Stimulated activated CD4-positive, alpha-beta T cell treated with anti-CD3 and anti-CD28 coated beads, Interleukin-4, amount 100 ng/mL, for 4 hours (primary cell): ENCODE results near the gene CDH4.

Experiments
- DNase-seq, 2 experiments: peaks; one replicate each; pipeline ENCODE4 v3.0.0-alpha.2; 2020

Gene CDH4

DNA sequence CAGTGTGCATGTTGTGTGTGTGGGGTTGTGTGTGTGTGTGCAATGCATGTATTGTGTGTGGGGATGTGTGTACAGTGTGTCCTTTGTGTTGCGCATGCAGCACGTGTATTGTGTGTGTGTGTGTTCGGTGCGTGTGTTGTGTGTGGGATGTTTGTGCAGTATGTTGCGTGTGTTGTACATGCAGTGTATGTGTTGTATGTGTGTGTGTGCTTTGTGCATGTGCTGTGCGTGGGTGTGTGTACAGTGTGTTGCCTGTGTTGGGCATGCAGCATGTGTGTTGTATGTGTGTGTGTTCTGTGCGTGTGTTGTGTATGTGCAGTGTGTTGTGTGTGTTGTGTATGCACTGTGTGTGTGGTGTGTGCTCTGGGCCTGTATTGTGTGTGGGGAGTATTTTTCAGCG is 52.7 kb downstream of the CDH4 start:
- no peak for DNase-seq

DNA sequence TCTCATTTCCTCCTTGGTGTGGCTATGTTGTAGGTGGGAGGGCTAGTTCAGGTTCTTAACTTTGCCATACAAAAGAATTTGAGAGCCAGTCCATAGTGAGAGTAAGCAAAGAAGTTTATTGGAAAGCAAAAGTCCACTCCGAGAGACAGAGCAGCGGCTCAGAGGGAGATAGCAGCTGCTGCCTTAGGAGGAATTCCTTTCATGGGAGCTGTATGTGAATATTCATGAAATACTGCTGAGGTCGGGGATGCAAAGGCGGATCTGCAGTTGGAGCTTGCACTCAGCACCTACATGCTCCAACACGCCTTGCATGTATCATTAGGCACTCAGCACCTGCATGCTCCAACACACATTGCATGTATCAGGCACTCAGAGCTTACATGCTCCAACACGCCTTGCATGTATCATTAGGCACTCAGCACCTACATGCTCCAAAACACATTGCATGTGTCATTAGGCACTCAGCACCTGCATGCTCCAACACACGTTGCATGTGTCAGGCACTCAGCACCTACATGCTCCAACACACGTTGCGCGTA is 54.9 kb downstream of the CDH4 start:
- no peak for DNase-seq

DNA sequence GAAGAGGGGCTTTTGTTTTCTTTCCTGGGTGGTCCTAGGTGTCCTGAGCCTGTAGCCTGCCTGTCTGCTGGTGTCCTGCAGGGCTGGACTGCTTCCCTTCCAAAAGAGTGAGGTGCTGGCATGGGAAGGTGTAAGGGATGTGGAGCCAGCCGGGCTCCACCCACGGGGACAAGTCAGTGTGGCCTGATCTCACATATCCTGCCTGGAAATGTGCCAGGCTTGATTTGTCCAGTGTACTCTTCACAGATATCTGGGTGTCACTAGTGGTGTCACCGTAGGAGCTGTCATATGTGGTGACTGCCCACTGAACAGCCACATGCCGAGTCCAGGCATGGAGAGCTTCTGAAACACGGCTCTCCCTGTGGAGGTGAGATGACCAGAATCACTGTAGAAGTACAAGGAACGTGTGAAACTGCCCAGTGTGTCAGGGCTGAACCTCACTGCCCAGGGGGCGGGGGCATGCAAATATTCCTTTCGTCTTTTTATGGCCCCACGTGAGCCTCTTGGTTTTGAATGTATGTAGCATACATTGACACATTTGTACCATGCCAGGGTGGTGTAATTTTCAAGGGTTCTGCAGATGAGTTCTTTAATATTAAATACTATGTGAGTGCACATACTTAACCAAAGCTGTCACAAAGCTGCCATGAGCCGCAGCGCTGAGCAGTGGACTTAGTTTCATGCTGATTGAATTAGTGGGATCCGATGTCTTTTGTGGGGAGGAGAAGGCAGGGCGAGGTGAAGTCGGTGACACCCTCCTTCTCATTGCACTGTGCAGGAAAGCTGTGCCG is 55.8 kb downstream of the CDH4 start:
- no peak for DNase-seq

DNA sequence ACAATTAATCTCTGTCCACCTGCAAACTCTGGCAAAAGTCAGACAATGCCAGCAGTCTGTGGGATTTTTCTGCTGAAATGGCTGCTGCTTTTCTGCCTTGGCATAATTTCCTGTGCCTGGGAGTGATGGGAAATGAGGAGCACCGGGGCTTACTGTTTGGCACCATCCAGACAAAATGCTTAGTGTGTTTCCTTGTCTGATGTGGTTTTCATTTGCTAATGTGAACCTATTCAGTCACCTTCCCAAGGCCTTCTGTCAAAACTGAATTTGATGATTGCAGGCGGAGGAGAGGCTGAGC is 56.4 kb downstream of the CDH4 start:
- no peak for DNase-seq

DNA sequence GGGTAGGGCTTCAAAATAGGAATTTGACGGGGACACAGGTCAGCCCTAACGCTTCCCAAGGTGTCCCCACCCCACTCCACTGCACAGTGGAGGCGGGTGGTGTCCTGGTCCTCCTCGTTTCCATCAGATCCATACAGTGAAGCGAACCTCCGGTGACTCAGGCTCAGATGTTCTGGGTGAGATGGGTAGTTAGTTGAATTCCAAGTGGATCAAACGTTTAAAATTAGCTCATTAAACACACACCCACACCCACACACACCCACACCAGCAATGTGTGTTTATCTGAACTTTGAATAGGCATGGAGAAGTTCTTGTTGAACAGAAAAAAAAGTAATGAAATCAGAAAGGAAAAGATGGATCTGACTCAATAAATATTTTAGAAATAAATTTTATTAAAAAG is 58.9 kb downstream of the CDH4 start:
- no peak for DNase-seq

DNA sequence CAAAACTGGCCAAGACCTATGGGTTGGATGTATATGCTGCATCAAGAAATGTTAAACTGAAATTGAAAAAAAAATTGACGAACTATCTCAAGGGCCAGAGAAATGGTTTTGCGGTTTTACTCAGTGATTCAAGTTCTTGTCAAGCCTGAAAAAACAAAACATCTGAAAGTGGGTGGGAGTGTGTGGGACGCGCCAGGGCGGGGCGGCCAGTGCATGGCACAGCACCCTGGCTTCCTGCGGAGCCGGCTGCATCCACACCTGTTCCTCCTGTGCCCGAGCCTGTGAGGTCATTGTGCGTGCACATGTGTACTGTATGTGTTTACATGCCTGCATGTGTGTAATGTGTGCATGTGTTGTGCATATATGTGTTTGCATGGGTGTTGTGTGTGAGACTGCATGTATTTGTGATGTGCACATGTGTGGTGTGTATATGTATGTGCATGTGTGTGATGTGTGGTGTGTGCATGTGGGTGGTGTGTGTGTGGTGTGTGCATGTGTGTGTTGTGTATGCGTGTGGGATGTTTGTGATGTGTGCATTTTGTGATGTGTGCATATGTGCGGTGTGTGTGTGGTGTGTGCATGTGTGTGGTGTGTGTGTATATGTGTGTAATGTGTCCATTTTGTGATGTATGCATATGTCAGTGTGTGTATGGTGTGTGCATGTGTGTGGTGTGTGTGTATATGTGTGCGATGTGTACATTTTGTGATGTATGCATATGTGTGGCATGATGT is 59.8 kb downstream of the CDH4 start:
- DNase-seq, result no peak

DNA sequence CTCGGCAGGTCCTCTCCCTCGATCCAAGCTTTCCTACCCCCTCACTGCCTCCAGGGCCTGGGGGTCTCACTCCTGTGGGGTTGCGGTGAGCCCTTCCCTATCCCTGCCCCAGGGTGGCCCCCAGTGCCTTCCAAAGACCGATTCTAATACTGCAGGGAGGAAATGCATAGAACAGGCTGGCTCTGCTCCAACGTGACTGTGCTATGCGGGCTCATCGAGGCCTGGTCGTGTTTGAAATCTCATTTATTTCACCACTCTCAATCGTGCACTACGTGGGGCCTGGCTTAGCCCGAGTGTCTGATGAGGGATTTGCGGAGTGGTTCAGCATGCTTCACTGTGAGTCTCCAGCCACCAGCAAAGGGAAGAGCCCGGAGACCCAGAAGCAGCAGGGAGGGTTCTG is 60.9 kb downstream of the CDH4 start:
- DNase-seq, result no peak

DNA sequence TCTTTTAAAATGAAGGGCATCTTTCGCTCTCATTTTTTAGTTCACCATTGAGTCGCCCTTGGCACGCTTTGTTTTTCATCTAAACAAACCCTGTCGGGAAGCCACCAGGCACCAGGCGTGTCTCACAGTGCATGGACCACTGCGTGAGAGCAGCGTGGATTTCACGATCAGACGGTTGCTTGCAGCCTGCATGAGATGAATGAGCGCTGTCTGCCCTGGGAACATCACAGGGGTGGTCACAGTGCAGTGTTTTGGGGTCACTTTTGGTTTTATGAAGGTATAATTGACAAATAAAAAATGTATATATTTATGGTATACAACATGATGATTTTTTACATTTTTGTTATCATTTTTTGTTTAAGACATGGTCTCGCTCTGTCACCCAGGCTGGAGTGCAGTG is 61.3 kb downstream of the CDH4 start:
- DNase-seq, result no peak

DNA sequence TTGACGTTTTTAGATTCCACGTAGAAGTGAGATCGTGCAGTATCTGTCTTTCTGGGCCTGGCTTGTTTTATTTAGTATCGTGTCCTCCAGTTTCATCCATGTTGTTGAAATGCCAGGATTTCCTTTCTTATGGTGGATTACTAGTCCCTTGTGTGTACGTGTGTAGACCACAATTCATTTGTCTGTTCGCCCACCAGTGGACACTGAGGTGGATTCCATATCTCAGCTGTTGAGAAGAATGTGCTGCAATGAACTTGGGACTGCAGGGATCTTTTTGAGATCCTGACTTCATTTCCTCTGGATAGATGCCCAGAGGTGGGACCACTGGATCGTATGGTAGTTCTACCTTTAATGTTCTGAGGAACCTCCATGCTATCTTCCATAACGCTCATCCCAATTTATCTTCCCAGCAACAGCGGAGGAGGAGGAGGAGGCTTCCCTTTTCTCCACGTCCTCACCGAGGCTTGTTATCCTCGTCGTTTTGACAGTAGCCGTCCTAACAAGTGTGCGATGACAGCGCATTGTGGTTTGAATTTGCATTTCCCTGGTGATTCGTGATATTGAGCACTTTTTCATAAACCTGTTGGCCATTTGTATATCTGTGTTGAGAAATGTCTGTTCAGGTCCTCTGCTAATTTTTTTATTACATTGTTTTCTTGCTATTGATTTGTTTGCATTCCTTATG is 62.4 kb downstream of the CDH4 start:
- no peak for DNase-seq

DNA sequence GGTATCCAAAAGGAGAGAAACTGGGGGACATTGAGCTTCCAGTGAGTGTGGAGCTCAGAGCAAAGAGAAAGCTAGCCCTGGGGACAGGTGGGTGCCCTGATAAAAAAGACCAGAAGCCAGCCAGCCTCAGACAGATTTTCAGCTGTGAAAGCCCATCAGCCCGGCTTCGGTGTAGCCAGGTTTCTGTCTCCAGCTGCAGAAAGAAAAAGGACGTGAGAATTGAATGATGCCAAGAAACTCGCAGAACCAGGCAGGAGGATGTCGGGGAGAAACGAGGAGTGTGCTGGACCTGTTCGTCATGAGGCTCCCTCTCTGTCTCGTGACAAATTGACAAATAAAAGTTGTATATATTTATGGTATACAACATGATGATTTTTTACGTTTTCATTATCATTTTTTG is 63.3 kb downstream of the CDH4 start:
- DNase-seq, result no peak

DNA sequence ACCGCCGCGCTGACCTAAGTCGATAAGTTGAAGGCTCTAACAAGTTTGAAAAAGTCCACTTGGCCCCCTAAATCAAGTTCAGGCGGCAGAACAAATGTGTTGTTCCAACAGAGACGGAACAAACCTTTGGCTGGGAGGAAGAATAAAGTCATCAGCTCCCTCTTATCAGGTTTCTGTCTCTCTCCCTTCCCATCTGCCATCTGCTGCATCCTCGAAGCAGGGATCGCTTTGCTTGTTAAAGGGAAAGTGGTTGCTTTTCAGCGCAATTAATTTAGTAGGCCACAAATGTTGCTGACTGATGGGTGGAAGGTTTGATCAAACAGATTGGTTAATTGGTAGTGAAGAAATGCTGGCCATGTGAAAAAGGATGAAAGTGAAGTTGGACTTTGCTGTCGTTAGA is 64.3 kb downstream of the CDH4 start:
- DNase-seq, result no peak

DNA sequence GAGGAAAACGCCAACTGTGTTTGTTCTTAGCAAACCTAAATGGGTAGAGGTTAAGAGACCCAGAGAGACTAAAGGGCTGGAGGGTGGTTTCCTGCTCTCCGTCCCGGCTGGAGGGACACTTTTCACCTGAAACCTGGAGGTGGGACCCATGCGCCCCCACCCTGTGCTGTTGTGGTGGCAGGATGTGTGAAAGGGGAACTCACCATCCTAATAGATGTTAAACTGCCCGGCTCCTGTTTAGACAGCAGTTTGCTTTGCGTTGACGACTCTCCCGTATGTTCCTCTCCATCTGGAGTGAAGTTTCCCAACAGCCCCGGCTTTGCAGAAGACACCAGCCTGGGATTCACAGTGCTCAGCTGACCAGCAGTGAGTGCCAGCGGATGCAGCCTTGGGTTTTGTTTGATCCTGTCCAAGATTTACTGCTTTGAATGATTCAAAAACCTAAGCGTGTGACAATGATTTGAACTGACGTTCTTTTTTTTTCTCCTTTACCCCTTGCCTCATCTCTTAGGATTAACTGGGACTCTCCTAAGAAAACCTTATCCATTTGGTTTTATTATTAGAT is 66.0 kb downstream of the CDH4 start:
- no peak for DNase-seq

DNA sequence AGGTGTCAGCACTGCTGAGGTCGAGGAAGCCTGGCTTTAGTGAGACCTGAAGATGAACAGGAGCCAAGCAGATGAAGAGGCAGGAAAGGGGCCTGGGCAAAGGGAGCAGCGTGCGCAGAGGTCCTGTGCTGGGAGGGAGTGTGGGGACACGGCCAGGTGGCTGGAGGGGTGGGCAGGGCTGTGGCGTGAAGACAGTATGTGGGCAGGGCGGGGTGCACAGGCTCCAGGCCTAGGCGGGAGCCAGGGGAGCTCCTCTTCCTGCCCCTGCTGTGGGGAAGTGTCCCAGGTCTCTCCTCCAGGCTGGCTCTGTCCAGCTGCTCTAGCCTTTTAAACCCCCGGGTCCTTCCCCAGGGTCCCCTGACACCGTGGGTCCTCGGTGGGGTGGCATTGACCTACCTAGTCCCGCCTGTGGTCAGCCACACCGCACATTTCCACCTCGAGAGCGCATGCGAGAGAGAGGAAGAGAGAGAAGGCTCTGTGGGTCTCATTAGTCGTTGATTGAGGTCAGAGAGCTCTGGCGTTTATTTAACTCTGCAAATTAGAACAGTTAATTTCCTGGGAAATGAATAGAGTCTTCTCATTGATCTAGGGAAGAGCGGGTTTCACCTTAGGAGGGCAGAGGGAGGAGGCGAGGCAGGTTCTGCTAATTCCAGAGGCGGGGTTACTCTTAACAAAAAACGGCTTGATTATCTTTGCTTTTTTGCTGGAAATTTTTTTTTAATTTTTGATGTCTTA is 68.8 kb downstream of the CDH4 start:
- no peak for DNase-seq

DNA sequence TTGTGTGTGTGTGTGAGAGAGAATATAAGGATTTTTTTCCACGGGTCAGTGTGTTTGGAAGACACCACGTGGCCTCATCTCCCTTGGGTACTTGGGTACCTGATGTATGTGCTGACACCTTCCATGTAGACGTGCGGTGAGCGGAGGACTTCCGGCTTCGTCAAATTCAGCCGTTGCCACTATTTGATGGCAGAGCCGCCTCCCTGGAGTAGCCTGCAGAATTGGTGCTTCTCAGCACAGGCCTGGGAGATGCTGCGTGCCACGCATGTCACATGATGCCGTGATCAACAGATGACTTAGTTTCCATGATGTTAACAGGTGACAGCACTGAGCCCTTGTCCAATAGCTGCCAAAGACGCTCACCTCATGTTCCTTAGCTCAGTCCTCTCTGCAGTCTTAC is 69.4 kb downstream of the CDH4 start:
- no peak for DNase-seq

DNA sequence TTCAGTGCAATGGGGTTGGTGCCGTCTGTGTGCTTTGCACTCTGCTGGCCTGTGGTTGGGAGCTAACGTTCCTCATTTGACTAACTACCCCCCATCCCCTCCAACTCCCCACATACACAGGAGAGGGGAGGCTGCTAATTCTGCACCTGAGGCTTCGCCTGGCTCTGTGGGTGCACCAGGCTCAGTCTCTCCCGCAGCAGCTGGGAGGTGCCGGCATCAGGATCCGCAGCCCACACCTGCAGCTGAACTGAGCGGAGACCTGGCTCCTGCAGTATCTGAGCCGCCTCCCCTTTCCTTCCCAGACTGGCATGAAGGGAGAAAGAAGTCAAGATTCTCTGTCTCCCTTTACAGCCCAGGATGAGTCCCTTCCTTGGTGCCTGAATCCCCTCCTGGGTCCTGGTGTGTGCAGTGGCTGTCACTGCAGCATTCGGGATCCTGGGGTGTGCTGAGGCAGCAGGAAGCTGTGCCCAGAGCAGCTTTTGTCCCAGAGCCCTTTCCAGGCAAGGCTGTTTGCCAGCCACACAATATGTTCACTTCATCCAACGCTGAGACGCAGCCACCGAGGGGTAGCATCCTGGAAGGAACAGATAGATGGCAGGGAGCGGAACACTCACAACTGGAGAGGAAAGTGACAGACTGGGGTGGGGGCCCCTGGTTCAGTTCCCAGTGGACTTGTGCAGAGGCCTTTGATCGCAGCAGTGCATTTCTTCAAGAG is 70.2 kb downstream of the CDH4 start:
- no peak for DNase-seq

DNA sequence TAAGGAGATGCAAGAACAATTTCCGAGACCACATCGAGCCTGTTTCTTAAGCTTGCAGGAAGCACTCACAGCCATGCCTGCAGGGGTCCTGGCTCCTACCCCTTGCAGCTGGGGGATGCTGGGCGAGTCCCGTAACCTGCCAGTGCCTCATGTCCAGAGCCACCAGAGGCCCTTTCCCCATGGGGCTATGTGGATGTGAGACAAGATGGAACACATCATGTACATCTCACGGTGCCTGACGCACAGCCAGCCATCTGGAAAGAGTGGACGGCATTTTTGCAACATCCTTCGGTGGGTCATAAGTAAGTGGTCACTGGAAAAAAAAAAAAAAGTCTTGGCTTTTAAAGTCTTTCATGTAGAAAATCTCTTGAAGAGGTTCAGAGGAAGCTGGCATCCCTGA is 72.8 kb downstream of the CDH4 start:
- no peak for DNase-seq

DNA sequence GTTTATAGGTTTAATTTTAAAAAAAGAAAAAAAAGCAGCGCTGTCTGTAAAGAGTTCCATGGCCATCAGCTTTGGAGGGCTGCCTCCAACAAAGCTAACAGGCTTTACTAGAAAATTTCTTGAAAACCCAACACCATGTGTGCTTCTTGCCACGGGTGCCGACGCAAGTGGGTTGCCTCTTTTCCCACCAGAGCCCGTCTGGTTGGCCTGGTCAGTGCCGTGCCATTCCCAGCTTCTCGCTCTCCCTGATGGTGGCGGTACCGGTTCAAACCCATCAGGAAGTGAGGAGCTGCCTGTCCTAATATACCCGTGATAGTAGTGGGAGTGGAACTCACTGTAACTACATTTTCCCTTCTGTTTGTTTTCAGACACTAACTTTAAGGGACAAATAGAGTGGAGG is 73.7 kb downstream of the CDH4 start:
- no peak for DNase-seq

DNA sequence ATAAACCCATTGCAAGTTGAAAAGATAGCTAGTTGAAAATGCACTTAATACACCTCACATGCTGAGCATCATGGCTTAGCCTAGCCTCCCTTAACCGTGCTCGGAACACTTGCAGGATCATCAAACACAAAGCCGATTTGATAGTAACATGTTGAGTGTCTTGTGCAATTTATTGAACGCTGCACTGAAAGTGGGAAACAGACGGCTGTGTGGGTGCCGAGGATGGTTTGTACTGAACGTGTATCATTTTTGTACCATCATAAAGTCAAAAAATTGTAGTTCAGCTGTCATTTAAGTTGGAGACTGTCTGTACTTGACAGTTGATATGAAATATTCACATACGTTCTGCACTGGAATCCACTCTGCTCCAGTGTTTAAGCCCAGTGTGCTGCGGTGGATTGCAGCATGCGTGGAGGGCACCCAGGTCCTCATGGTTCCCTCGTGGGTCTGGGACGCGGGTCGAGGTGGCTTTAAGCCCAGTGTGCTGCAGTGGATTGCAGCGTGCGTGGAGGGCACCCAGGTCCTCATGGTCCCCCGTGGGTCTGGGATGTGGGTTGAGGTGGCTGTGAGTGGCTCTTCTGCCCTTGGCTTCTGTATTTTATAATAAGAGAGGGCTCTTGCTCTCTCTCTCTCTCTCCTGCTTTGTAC is 77.0 kb downstream of the CDH4 start:
- no peak for DNase-seq

DNA sequence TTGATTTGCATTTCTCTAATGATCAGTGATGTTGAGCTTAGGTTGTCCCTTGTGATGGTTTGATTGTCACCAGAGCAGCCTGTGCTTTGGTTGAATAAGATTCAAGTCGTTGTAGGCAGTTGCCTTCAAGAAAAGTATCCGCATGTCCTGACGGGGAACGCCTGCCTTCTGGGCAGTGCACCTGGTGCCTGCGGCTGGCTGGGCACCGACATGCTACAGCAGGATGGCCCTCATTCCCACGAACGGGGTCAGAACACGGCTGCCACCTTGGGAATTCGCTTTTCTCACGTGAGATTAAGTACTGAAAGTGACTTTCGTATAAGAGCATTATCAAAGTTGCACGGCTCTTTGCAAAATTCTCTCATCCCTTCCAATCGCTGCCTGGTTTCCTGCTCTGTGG is 78.4 kb downstream of the CDH4 start:
- DNase-seq, result no peak

DNA sequence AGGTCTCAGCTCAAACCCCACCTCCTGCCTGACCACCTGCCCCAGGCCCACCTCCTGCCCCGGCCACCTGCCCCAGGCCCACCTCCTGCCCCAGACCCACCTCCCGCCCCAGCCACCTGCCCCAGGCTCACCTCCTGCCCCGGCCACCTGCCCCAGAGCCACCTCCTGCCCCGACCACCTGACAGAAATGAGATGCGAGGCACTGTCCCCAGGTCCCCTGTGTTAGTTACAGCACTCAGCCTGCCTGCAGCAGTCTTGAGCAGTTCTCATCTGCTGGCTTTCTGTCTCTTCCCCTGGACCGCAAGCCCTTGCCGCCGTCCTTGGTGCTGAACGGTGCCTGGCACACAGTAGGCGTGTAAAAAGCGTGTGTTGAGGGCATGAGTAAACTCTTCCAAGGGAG is 79.5 kb downstream of the CDH4 start:
- no peak for DNase-seq
